ENCODE data around the gene RASGRP4. TPM values are rescaled to one million over a fixed set of nuclear protein-coding genes. Genes with fewer than 3 reads are reported as not detected.

Gene RASGRP4
- polyA plus RNA-seq, 1 donor (not counting 4 experiments of a cell fraction or from before 2014, with no cell fraction given): not detected

DNA sequence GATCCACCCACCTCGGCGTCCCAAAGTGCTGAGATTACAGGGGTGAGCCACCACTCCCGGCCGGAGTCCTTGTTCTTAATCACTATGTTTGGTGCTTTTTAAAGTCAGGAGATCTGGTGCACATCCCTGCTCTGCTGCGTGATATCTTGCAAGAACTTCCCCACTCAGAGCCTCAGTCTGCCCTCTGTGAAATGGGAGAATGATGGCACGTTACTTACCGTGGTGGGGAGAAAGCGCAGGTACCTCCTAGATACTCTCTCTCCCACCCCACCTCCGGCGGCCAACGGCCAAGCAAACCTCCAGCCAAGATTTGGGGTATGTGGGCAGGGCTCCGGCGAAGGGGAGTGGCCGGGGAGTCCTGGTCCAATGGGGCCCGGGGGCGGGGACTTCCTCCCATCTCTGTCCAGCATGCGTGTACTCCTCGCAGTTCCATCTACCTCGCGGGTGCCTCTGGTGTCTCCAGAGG is 7.3 kb upstream of the RASGRP4 start, which contains the start of gene RYR1:
Gene RYR1, plus strand, starts transcription at position 424 of the 466 bp plus-strand sequence. CDS start 139 bp downstream, outside the sequence.
- H3K9me1 ChIP-seq (ENCODE audit: control insufficient read depth, extremely low read depth, insufficient read depth, low read length): no peaks in the 10 kb centered on the region
- peaks cover 14% of the 10 kb centered on the region for H3K27me3 ChIP-seq (ENCODE audit: control insufficient read depth, extremely low read depth, insufficient read depth, low read length)
- H2AFZ ChIP-seq (ENCODE audit: control insufficient read depth, low read length): no peak within 1 kb of the TSS
- no peaks in the 10 kb centered on the region for H3K36me3 ChIP-seq (ENCODE audit: control insufficient read depth in 2 of 2, extremely low read depth in 1 of 2, insufficient read depth in 2 of 2, low read length in 2 of 2)
- no peaks in the 10 kb centered on the region for H3K79me2 ChIP-seq (ENCODE audit: control insufficient read depth, insufficient read depth, low read length)
- H3K4me2 ChIP-seq (ENCODE audit: control insufficient read depth, extremely low read depth, insufficient read depth, low read depth, low read length): peak within 1 kb of the TSS; percentile 16
- no peaks in the 10 kb centered on the region for H4K20me1 ChIP-seq (ENCODE audit: control insufficient read depth, extremely low read depth, insufficient read depth, low read length)
- H3K9me3 ChIP-seq (ENCODE audit: control insufficient read depth, low read depth, low read length): no peaks in the 10 kb centered on the region
- no peak within 1 kb of the TSS for H3K27ac ChIP-seq (ENCODE audit: control insufficient read depth, insufficient read depth, low read length)
- dilution Hi-C loops (cut with MboI; ENCODE audit: extremely low pct_ligation_motif_present, low sequenced_read_pairs): no loop called here
- DNase-seq (ENCODE audit: low read depth, low spot score) (no peak), FAIRE-seq (no peak)
- H3K4me3 ChIP-seq (ENCODE audit: control insufficient read depth in 2 of 3, extremely low read depth in 1 of 3, insufficient read depth in 2 of 3, low read depth in 1 of 3, low read length in 3 of 3): no peak within 1 kb of the TSS
- H3K9ac ChIP-seq (ENCODE audit: control insufficient read depth, extremely low read depth, insufficient read depth, low read length): no peak within 1 kb of the TSS
- TF ChIP-seq EZH2 (IDR thresholded peaks at IDR 0.05; ENCODE audit: low read length): no peak
- TF ChIP-seq, protein P1, sequence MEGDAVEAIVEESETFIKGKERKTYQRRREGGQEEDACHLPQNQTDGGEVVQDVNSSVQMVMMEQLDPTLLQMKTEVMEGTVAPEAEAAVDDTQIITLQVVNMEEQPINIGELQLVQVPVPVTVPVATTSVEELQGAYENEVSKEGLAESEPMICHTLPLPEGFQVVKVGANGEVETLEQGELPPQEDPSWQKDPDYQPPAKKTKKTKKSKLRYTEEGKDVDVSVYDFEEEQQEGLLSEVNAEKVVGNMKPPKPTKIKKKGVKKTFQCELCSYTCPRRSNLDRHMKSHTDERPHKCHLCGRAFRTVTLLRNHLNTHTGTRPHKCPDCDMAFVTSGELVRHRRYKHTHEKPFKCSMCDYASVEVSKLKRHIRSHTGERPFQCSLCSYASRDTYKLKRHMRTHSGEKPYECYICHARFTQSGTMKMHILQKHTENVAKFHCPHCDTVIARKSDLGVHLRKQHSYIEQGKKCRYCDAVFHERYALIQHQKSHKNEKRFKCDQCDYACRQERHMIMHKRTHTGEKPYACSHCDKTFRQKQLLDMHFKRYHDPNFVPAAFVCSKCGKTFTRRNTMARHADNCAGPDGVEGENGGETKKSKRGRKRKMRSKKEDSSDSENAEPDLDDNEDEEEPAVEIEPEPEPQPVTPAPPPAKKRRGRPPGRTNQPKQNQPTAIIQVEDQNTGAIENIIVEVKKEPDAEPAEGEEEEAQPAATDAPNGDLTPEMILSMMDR (optimal IDR thresholded peaks at IDR 0.05 in 1 of 3, IDR thresholded peaks at IDR 0.05 in 1 of 3, conservative IDR thresholded peaks at IDR 0.05 in 1 of 3; ENCODE audit: extremely low read depth in 1 of 3, insufficient read depth in 2 of 3, low read length in 3 of 3): no peak
- no peaks in the 10 kb centered on the region for H3K4me1 ChIP-seq (ENCODE audit: control insufficient read depth, extremely low read depth, insufficient read depth, low read length)

DNA sequence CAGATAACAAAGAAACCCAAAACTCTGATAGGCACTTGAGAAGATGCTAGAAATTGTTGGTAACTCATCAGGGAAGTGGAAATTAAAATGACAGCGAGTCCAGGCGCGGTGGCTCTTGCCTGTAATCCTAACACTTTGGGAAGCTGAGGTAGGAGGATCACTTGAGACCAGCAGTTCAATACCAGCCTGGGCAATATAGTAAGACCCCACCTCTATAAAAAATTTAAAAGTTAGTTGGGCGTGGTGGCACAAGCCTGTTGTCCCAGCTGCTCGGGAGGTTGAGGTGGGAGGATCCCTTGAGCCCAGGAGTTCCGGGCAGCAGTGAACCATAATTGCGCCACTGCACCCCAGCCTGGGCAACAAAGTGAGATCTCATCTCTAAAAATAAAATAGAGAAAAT is 4.9 kb upstream of the RASGRP4 start:
- Histone ChIP-seq H3K36me3 (ENCODE audit: control insufficient read depth in 2 of 2, extremely low read depth in 1 of 2, insufficient read depth in 2 of 2, low read length in 2 of 2) (no peaks in the 10 kb centered on the region), H3K27me3 (ENCODE audit: control insufficient read depth, extremely low read depth, insufficient read depth, low read length) (peaks cover 14% of the 10 kb centered on the region), H3K9me1 (ENCODE audit: control insufficient read depth, extremely low read depth, insufficient read depth, low read length) (no peaks in the 10 kb centered on the region), H2AFZ (ENCODE audit: control insufficient read depth, low read length) (no peak overlapping the region), H4K20me1 (ENCODE audit: control insufficient read depth, extremely low read depth, insufficient read depth, low read length) (no peaks in the 10 kb centered on the region), H3K27ac (ENCODE audit: control insufficient read depth, insufficient read depth, low read length) (no peak overlapping the region), H3K9ac (ENCODE audit: control insufficient read depth, extremely low read depth, insufficient read depth, low read length) (no peak overlapping the region), H3K4me3 (ENCODE audit: control insufficient read depth in 2 of 3, extremely low read depth in 1 of 3, insufficient read depth in 2 of 3, low read depth in 1 of 3, low read length in 3 of 3) (no peak overlapping the region), H3K4me2 (ENCODE audit: control insufficient read depth, extremely low read depth, insufficient read depth, low read depth, low read length) (no peak overlapping the region), H3K4me1 (ENCODE audit: control insufficient read depth, extremely low read depth, insufficient read depth, low read length) (no peaks in the 10 kb centered on the region), H3K79me2 (ENCODE audit: control insufficient read depth, insufficient read depth, low read length) (no peaks in the 10 kb centered on the region), H3K9me3 (ENCODE audit: control insufficient read depth, low read depth, low read length) (no peaks in the 10 kb centered on the region)
- DNase-seq (ENCODE audit: low read depth, low spot score) (no peak), FAIRE-seq (no peak)
- TF ChIP-seq, protein P1 (optimal IDR thresholded peaks at IDR 0.05 in 1 of 3, IDR thresholded peaks at IDR 0.05 in 1 of 3, conservative IDR thresholded peaks at IDR 0.05 in 1 of 3; ENCODE audit: extremely low read depth in 1 of 3, insufficient read depth in 2 of 3, low read length in 3 of 3): no peak
- TF ChIP-seq EZH2 (IDR thresholded peaks at IDR 0.05; ENCODE audit: low read length): no peak
- dilution Hi-C loops (cut with MboI; ENCODE audit: extremely low pct_ligation_motif_present, low sequenced_read_pairs): no loop called here

Measured in keratinocyte (primary cell).